Mammary epithelial cell (primary cell): Measurements from ENCODE around the gene TRPV3.

Experiments used
- CTCF ChIP-seq, 2 donors: IDR thresholded peaks in 1 of 2; conservative IDR thresholded peaks in 1 of 2; 2 replicates each; pipeline ENCODE4 v1.5.1; 2011 to 2012; ENCODE audit warnings: inconsistent platforms in 2 of 2, low read length in 2 of 2, mild to moderate bottlenecking in 2 of 2, control low read depth in 1 of 2, low read depth in 1 of 2; ENCODE audit not compliant: insufficient read depth in 1 of 2; ENCODE audit errors: extremely low read depth in 1 of 2
- EZH2 ChIP-seq: IDR thresholded peaks from 2 replicates; pipeline ENCODE4 v1.6.1; 2012; ENCODE audit warnings: low read length, inconsistent platforms, borderline replicate concordance

DNA sequence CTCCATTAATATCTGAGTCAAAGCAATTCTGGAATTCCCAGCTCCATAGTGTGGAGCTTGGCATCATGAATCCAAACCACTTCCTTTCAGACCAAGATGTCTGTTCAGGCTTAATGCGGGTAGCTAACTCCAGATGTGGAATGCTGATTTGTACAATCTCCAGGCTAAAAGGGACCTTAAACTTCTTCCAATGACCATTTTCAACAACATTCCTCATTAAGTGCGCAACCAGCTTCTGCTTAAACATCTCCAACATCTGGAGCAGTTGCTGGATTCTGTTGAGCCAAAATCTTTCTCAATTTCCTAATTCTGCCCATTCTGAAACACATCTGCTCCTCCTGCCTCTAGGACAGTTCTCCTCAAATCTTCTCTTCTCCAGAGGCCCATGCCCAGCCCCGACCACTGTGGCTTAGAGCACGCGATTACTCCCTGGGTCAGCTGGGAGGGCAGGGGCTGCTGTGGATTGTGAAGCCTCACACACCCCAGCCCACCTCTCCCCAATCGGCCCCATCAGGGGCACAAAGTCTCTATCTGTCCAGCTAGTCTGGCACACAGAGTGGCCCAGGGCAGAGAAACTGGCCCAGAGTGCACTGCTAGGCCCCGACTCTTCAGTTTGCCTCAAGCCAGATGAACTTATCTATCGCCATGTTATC lies 45.6 kb downstream of the TRPV3 start:
- TF ChIP-seq CTCF (conservative IDR thresholded peaks at IDR 0.05 in 1 of 2, IDR thresholded peaks at IDR 0.05 in 1 of 2; ENCODE audit: extremely low read depth in 1 of 2, insufficient read depth in 1 of 2, low read depth in 1 of 2, low read length in 2 of 2) (no peak), EZH2 (no peak)
